Keratinocyte (primary cell): ENCODE measurements around the gene NGEF. TPM values are rescaled to one million over a fixed set of nuclear protein-coding genes. Genes with fewer than 3 reads are reported as not detected.

ENCODE experiments used
- DNase-seq: peaks from one replicate; pipeline ENCODE4 v3.0.0-alpha.2; 2011; ENCODE audit warnings: low read depth, missing footprints, low spot score
- FAIRE-seq: peaks from 2 replicates; lab custom pipeline; 2011; peaks lifted over from hg19 to GRCh38; lab: Jason Lieb, UNC
- H2AFZ ChIP-seq: 2 replicates; pipeline ENCODE4 v1.6.0; 2012; ENCODE audit warnings: low read length, control low read depth, inconsistent platforms; ENCODE audit not compliant: control insufficient read depth
- H3K27ac ChIP-seq: 2 replicates; pipeline ENCODE4 v1.5.1; 2011; ENCODE audit warnings: low read length; ENCODE audit not compliant: control insufficient read depth, insufficient read depth
- H3K27me3 ChIP-seq: 3 replicates; pipeline ENCODE4 v1.6.0; 2011; ENCODE audit warnings: low read length; ENCODE audit not compliant: control insufficient read depth, insufficient read depth; ENCODE audit errors: extremely low read depth
- H3K36me3 ChIP-seq, 2 experiments: 2 replicates in 1 of 2; 3 replicates in 1 of 2; pipeline ENCODE4 v1.5.1; 2011; ENCODE audit warnings: low read length in 2 of 2, mild to moderate bottlenecking in 1 of 2; ENCODE audit not compliant: control insufficient read depth in 2 of 2, insufficient read depth in 2 of 2; ENCODE audit errors: extremely low read depth in 1 of 2
- H3K4me1 ChIP-seq: 3 replicates; pipeline ENCODE4 v1.5.1; 2011; ENCODE audit warnings: low read length; ENCODE audit not compliant: control insufficient read depth, insufficient read depth; ENCODE audit errors: extremely low read depth
- H3K4me2 ChIP-seq: 3 replicates; pipeline ENCODE4 v1.6.0; 2011; ENCODE audit warnings: low read depth, low read length; ENCODE audit not compliant: control insufficient read depth, insufficient read depth; ENCODE audit errors: extremely low read depth
- H3K4me3 ChIP-seq, 3 experiments: fragments of 200-600 bp in 1 of 3; sonication (generic) in 1 of 3; 2 replicates in 2 of 3; 3 replicates in 1 of 3; pipeline ENCODE4 v1.5.1; 2011 to 2016; ENCODE audit warnings: low read length in 3 of 3, mild to moderate bottlenecking in 3 of 3, control low read depth in 2 of 3, inconsistent platforms in 1 of 3, low read depth in 1 of 3, mixed read lengths in 1 of 3, mixed run types in 1 of 3, moderate library complexity in 1 of 3; ENCODE audit not compliant: control insufficient read depth in 2 of 3, insufficient read depth in 2 of 3; ENCODE audit errors: extremely low read depth in 1 of 3
- H3K79me2 ChIP-seq: 2 replicates; pipeline ENCODE4 v1.6.0; 2012; ENCODE audit warnings: low read length; ENCODE audit not compliant: control insufficient read depth, insufficient read depth
- H3K9ac ChIP-seq: 3 replicates; pipeline ENCODE4 v1.6.0; 2011; ENCODE audit warnings: low read length; ENCODE audit not compliant: control insufficient read depth, insufficient read depth; ENCODE audit errors: extremely low read depth
- H3K9me1 ChIP-seq: 3 replicates; pipeline ENCODE4 v1.6.0; 2011; ENCODE audit warnings: low read length; ENCODE audit not compliant: control insufficient read depth, insufficient read depth; ENCODE audit errors: extremely low read depth
- H3K9me3 ChIP-seq: 2 replicates; pipeline ENCODE4 v1.5.1; 2012; ENCODE audit warnings: low read depth, low read length; ENCODE audit not compliant: control insufficient read depth
- H4K20me1 ChIP-seq: 3 replicates; pipeline ENCODE4 v1.6.0; 2011; ENCODE audit warnings: low read length; ENCODE audit not compliant: control insufficient read depth, insufficient read depth; ENCODE audit errors: extremely low read depth
- CTCF ChIP-seq, 3 experiments: IDR thresholded peaks in 1 of 3; conservative IDR thresholded peaks in 1 of 3; optimal IDR thresholded peaks in 1 of 3; 2 replicates in 2 of 3; 3 replicates in 1 of 3; pipeline versions ENCODE3 to v1.5.1; 2011; ENCODE audit warnings: low read length in 3 of 3, mild to moderate bottlenecking in 3 of 3, moderate library complexity in 2 of 3, control low read depth in 1 of 3, inconsistent platforms in 1 of 3; ENCODE audit not compliant: insufficient read depth in 2 of 3; ENCODE audit errors: extremely low read depth in 1 of 3
- EZH2 ChIP-seq: IDR thresholded peaks from one replicate; pipeline ENCODE4 v1.6.1; 2012; ENCODE audit warnings: inconsistent platforms, mild to moderate bottlenecking, low read length, moderate library complexity
- dilution Hi-C: fragments of 300-500 bp; cut with MboI; formaldehyde crosslinking; loops from one replicate; pipeline ENCODE4 v1.7.0; 2020; ENCODE audit warnings: low sequenced_read_pairs; ENCODE audit not compliant: extremely low pct_ligation_motif_present
- polyA plus RNA-seq, 5 experiments: library from polyadenylated mRNA; depleted of rRNA in 3 of 5; stranded (reverse) in 3 of 5; stranded (forward) in 1 of 5; unstranded in 1 of 5; fragments of >200 nt; gene quantifications; 1 replicate in 1 of 5; 2 replicates in 3 of 5; 3 replicates in 1 of 5; pipeline versions ENCODE4 v1.2.1 to v1.2.3, GENCODE V29; 2011 to 2012; ENCODE audit warnings: missing spikeins in 2 of 5, low read depth in 1 of 5, low replicate concordance in 1 of 5

NGEF gene
- polyA plus RNA-seq, 1 donor (not counting 4 experiments of a cell fraction or from before 2014, with no cell fraction given) = 0.17 TPM

- H3K27me3 ChIP-seq = peaks cover 7% of the 10 kb centered on the region
- H3K9me1 ChIP-seq = peaks cover 3% of the 10 kb centered on the region
- H2AFZ ChIP-seq = no peak overlapping the region
- H4K20me1 ChIP-seq = no peaks in the 10 kb centered on the region
- H3K4me3 ChIP-seq = no peak overlapping the region
- H3K4me2 ChIP-seq = no peak overlapping the region
- H3K9me3 ChIP-seq = no peaks in the 10 kb centered on the region
- DNase-seq (no peak), FAIRE-seq (no peak)
- H3K9ac ChIP-seq = no peak overlapping the region
- peaks cover 25% of the 10 kb centered on the region for H3K4me1 ChIP-seq
- no peaks in the 10 kb centered on the region for H3K79me2 ChIP-seq
- dilution Hi-C loops = no loop called here
- H3K36me3 ChIP-seq = no peaks in the 10 kb centered on the region
- no peak for TF ChIP-seq CTCF (optimal IDR thresholded peaks at IDR 0.05 in 1 of 3, IDR thresholded peaks at IDR 0.05 in 1 of 3, conservative IDR thresholded peaks at IDR 0.05 in 1 of 3; ENCODE audit: extremely low read depth in 1 of 3, insufficient read depth in 2 of 3, low read length in 3 of 3)
- no peak for TF ChIP-seq EZH2
- H3K27ac ChIP-seq = no peak overlapping the region
Measured at GRCh38 chr2:232977438-232977971, 35.6 kb downstream of the NGEF start.

GRCh38 chr2:232976666-232977437, 36.2 kb downstream of the NGEF start:
- Histone ChIP-seq H4K20me1 (no peaks in the 10 kb centered on the region), H3K27ac (no peak overlapping the region), H3K36me3 (no peaks in the 10 kb centered on the region), H2AFZ (no peak overlapping the region), H3K9ac (no peak overlapping the region), H3K4me3 (no peak overlapping the region), H3K4me2 (no peak overlapping the region), H3K27me3 (peaks cover 7% of the 10 kb centered on the region), H3K9me3 (no peaks in the 10 kb centered on the region), H3K79me2 (no peaks in the 10 kb centered on the region), H3K9me1 (peaks cover 3% of the 10 kb centered on the region), H3K4me1 (peaks cover 24% of the 10 kb centered on the region)
- no peak for FAIRE-seq
- TF ChIP-seq CTCF (optimal IDR thresholded peaks at IDR 0.05 in 1 of 3, IDR thresholded peaks at IDR 0.05 in 1 of 3, conservative IDR thresholded peaks at IDR 0.05 in 1 of 3; ENCODE audit: extremely low read depth in 1 of 3, insufficient read depth in 2 of 3, low read length in 3 of 3) (no peak), EZH2 (no peak)
- dilution Hi-C loops = no loop called here
- DNase-seq = no peak
